HG03095 (cell line): ENCODE results near the gene ITPRIPL2.

Source experiments
- ATAC-seq: cut with Tn5 transposase; IDR thresholded peaks from one replicate; pipeline ENCODE4 v1.9.1; 2021; ENCODE audit warnings: moderate library complexity; ENCODE audit not compliant: unreplicated experiment

ITPRIPL2 gene

DNA sequence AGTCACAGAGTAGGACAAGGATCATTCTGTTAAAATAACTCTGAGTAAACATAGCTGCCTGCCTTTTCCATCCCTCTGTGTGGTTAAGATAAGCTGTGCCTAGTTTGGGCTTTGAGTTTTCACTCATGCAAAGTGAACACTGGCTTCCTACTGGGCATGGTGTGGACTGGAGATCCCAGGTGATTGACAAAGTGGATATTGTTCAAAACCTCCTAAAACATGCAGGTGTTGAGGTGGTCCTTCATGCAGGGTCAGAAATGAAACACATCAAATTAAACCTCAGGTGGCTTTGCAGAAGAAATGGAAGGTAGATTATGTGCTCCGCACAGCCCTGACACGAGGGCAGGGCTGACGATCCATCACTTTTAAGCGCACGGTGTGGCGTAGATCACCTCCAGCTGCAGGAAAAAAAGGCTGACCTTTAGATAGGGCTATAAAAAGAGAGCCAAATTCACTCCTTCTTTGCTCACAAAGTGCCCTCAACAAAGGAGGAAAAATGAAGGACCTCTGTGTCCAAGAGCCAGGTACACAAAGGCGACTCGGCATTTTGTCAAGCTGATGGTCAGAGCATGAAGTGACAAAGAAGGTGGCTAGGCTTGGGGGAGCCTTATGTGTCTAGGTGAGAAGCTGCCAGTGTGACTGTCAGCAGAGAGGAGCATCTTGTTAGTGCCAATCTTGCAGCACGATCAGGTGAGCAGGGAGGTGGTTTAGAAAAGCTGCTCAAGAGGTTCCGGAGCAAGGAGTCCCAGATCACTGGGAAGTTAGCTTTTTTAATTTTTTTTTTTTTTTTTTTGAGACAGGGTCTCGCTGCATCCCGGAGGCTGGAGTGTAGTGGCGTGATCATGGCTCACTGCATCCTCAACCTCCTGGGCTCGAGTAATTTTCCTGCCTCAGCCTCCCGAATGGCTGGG is 19.9 kb upstream of the ITPRIPL2 start:
- no peak for ATAC-seq

DNA sequence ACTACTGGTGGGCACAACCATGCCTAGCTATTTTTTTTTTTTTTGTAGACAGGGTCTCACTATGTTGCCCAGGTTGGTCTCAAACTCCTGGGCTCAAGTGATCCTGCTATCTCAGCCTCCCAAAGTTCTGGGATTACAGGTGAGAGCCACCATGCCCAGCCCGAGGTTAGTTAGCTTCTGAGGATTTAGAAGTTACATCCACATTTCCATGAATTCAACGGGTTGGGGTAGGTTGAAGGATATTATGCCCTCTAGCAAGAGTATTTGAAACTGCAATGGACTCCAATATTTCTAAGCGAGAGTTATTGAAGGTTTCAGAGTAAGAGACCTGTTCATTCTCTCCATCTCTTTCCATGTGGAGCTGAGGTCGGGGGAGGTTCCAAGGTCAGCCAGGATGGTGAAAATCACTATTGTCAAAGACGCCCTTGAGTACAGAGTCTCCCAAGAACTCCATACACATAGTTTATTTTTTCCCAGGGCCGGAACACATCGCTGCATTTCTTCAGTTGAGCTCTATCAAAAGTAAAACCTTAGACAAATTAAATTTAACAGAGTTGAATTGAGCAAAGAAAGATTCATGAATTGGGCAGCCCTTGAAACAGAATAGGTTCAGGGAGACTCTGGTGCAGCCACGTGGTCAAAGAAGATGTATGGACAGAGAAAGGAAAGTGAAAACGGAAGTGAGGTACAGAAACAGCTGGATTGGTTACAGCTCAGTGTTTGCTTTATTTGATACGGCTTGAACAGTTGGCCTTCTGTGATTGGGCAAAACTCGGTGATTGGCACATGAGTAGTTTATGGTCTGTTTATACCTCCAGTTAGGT is 19.0 kb upstream of the ITPRIPL2 start:
- no peak for ATAC-seq

DNA sequence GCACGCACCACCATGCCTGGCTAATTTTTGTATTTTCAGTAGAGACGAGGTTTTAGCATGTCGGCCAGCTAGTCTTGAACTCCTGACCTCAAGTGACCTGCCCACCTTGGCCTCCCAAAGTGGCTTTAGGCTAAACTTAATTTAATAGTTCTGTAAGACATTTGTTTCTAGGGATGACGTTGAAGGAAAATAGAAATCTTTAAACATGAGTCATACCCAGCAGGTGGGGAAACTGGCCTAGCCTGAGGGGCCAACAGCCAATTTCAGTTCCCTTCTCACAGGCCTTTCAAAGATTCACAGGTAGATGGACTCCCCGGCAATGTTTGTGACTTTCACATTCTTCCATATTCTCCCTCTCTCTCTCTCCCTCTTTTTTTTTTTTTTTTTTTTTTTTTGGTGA is 18.1 kb upstream of the ITPRIPL2 start:
- ATAC-seq = no peak

DNA sequence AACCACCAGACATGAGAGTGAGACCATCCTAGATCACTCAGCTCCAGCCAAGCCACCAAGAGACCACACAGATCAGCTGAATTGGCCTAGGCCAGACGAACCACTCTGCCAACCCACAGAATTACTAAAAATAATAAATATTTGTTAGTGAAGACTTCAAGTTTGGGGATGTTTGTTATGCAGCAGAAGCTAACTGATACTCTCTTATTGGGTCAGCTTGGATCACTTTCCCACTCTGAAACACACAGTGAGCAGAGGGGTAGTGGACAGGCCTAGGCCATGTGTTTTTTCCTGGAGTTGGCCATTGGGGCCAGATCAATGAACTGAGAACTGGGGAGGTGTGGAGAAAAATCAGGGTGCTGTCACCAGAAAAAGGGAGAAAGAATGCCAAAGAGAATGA is 15.6 kb upstream of the ITPRIPL2 start:
- no peak for ATAC-seq

DNA sequence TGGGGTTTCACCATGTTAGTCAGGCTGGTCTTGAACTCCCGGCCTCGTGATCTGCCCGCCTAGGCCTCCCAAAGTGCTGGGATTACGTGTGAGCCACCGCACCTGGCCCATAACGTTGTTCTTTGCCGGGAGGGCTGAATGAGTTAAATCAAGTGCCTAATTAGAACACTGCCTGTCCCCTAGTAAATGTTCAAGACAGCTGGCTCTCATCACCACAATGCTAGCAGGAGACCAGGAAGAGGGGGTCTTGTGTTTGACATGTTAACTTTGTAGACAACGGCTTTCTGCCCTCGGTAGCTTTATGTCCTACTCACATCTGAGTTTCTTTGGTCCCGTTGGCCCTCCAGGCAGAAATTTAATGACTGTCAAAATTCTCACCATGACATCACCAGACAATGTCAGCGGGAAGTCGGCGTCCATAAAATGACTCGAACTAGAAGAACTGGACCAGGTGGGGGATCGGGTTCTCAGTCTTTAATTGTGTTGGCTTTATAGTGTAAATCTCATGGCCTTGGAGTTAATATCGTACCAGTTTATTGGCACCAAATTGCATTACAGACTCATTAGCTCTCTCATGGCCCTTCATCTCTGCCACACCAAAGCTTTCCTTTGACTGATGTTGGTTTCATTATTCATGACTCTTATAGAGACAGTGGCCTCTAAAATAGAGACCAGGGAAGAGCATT is 11.4 kb upstream of the ITPRIPL2 start:
- ATAC-seq = no peak

DNA sequence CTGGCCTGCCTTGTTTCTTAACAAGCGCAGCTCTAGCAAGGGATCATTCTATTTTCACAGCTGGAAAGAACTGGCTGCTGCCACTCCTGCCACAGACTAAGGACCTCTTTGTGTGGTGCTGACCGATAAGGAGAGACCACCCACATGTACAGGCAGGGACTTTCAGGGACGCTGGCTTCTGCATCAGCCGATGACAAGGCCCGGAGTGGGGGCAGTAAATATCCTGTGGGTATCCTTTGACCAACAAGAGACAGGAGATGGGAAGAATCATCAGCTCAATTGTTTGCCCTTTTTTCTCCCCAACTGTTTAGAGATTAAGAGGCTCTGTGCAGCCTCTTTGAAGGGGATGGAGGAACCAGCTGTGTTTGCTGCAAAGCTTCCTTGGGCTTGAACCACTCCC is 9.2 kb upstream of the ITPRIPL2 start:
- ATAC-seq = no peak

DNA sequence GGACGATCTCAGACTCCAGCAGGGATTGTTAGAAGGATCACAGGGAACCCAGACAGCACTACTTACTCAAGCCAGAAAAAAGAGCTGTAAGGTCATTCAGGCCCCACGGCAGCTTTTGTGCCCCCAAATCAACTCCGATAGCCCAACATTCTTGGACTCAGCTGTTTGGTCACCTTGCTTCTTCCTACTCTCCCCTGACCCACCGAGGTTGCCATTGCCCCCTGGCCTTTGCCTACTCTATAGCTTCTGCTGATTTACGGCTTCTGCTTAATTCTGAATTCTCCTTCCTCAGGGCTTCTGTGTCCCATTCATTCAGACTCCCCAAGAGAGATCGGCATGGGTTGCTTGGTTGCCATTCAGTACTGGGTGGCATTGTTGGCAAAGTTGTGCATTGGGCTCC is 8.6 kb upstream of the ITPRIPL2 start:
- no peak for ATAC-seq

DNA sequence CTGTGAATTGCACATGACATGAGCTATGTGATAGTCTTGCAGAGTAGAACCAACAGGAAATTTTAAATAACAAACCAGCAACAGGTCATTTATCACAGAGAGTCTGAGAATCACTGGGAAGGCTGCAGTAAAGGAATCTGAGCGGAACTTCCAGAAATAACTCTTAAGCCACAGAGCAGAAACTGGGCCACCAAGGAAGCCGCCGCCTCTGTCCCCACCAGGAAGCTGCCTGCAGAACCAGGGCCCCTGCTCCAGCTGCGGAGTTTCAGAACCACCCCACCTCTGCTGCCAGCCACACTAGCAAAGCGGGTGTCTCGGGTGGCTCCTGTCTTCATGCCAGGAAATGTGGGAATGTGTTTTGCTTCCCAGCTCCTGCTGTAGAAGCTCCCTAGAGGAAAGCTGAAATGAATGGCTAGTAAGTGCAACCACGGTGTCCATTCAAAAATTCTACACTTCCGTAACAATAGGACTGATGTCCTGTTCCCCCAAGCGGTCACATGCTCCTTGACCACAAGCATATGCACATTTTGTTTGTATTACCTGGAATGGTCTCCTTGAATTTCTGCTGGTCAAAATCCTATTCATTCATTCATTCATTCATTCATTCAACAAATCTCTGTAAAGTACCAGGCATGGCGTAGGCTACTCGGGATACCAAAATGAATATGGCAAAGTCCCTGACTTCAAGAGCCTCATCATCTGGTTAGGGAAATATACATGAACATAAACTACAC is 7.7 kb upstream of the ITPRIPL2 start:
- no peak for ATAC-seq

DNA sequence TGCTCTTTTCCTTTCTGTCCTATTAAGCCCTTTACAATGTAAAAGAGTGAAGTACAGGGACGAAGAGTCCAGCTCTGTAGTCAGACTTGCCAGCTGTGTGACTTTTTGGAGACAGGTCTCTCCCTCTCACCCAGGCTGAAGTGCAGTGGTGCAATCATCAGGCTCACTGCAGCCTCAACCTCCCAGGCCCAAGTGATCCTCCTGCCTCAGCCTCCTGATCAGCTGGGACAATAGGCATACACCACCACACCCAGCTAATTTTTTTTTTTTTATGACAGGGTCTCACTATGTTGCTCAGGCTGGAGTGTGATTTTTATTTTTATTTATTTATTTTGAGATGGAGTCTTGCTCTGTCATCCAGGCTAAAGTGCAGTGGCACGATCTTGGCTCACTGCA is 7.1 kb upstream of the ITPRIPL2 start:
- no peak for ATAC-seq

DNA sequence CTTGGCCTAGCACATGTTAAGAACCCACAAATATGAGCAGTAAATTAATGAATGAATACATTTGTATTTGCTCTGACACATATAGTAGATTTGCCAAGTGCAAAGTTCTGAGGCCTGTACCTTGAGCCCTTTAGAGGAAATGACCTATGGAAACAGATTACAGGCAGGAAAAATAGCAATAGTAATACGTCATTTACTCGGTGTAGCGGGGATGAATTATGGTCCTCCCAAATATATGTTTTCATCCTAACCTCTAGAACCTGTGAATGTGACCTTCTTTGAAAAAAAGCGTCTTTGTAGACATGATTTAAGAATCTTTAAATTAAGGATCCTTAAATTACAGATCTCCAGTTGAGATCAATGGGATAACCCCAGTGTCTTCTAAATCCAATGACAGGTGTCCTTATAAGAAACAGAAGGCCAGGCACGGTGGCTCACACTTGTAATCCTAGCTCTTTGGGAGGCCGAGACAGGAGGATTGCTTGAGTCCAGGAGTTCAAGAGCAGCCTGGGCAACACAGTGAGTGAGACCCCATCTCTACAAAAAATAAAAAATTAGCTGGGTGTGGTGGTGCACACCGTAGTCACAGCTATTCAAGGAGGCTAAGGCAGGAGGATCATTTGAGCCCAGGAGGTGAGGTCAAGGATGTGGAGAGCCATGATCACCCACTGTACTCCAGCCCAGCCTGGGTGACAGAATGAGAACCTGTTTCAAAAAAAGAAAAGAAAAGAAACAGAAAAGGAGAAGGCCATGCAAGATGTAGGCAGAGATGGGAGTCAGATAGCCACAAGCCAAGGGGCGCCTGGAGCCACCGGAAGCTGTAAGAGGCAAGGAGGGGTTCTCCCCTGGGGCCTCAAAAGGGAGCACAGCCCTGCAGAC is 5.1 kb upstream of the ITPRIPL2 start:
- no peak for ATAC-seq

DNA sequence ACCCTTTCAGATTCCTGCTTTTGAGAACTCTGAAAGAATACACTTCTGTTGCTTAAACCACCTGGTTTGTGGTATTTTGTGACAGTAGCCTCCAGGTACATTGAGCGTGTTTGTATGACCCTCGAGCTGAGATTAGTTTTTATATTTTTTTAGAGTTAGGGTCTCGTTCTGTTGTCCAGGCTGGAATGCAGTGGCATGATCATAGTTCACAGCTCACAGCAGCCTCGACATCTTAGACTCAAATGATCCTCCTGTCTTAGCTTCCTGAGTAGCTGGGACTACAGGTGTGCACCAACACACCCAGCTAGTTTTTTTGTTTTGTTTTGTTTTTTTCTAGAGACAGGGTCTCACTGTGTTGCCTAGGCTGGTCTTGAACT is 4.5 kb upstream of the ITPRIPL2 start:
- ATAC-seq = no peak

DNA sequence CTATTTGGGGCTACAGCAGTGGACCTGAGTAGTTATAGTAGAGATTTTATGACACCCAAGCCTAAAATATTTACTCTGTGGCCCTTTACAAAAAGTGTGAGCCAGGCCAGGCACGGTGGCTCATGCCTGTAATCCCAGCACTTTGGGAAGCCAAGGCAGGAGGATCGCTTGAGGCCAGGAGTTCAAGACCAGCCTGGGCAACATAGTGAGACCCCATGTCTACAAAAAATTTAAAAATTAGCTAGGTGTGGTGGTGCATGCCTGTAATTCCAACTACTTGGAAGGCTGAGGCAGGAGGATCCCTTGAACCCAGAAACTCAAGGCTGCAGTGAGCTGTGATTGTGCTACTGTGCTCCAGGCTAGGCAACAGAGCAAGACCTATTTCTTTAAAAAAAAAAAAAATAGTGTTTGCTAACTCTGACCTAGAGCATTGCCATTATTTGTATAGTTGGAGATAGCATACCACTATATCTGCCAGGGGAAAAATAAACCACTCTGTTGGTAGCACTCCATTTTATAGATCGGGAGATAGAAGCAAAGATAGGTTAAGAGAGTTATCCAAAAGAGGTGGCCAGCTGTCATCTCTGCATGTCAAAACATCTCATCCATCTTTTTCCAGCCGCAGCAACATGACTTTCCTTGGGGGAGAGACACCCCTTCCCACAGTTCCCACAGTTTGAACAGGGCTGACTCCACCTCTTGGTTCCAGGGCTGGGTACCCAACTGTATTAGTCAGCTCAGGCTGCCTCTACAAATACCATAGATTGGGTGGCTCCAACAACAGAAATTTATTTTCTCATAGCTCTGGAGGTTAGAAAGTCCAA is 3.0 kb upstream of the ITPRIPL2 start:
- ATAC-seq = no peak

DNA sequence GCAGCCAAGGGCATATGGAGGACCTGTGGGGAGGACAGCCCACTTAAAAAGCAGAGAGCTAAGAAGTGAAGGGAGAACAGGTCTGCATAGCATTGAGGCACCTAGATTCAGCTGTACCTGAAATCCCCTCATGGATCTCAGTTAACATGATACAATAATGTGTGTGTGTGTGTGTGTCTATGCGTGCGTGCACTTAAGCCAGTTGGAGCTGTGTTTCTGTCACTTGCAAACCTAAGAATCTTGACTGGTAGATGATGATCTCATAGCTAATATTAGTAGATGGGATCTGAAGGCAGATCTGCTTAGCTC is 1.7 kb upstream of the ITPRIPL2 start:
- ATAC-seq = no peak

DNA sequence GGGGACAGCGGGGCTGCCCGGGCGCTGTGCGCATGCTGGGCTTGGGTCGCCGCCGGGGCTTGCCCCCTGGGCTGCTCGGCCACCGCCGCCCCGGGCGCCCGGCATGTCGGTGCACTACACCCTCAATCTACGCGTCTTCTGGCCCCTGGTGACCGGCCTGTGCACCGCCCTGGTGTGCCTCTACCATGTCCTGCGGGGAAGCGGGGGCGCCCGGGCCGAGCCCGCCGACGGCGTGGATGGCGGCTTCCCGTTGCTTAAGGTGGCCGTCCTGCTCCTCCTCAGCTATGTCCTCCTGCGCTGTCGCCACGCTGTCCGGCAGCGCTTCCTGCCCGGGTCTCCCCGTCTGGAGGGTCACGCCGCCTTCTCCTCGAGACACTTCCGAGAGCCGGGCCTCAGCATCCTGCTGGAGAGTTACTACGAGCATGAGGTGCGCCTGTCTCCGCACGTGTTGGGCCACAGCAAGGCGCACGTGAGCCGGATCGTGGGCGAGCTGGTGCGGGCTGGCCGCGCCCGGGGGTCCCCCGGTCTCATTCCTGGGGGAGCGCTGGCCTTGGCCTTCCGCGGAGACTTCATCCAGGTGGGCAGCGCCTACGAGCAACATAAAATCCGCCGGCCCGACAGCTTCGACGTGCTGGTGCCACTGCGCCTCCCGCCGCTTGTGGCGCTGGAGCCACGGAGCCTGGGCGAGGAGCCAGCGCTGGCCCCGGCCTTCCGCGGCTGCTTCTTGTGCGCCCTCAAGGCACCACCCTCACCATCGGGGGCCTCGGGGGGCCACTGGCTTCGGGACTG is 789 bp downstream of the ITPRIPL2 start:
- no peak for ATAC-seq

DNA sequence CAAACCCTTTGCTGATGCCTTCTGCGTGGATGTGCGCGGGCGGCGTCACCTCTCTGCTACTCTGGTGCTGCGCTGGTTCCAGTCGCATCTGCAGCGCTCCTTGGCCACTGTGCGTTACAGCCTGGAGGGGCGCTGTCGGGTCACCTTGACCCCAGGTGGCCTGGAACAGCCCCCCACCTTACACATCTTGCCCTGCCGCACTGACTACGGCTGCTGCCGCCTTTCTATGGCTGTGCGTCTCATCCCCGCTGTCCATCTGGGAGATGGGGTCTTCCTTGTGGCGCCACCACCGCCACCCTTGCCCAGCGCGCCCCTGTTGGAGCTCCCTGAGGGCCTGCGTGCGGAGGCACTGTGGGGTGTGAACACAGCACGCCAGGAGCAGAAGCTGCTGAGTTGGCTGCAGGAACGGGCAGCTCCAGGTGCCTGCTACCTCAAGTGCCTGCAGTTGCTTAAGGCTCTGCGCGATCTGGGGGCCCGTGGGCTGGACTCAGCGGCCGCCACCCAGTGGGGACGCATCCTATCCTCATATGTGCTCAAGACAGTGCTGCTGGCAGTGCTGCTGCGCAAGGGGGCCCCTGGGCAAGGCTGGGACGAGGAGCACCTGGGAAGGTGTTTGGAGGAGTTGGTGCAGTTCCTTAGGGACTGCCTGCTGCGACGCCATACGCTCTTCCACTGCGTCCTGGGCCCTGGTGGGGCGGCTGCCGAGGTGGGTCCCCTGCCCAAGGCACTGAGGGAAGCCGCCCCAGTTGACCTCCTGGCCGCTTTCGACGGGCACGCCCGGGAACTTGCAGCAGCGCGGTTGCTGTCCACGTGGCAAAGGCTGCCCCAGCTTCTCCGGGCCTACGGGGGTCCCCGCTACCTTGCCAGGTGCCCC is 1.6 kb downstream of the ITPRIPL2 start:
- no peak for ATAC-seq

DNA sequence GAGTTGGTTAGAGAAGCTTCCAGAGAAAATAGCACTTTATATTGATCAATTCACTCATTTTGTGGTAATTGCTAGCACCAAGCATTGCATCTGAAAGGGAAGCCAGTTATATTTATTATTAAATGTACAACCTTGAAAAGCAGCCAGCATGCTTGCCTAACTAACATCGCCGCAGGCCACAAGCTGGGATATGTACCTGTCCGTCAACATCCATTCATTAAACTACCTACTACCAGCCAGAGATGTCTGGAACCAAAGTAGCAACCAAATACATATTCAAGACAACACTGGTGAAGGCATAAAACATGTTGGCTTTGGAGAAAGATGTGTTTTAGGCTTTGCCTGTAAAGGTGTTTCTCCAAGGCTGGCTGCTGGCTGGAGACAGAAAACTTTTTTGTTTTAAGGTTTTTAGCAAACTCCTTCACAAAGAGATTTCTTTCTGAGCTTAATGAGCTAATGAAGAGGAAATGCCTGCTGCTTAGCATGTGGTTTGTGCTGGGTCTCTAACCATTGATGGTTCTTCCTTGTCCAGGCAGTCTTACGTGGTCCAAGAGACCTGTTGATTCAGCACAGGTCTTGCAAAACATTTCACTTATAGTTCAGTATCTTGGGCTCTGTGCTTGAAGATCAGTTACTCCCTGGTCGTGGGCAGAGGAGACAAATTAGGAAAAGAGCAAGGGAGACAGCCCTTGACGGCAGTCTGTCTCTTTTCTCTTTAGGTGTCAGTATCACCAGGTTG is 3.1 kb downstream of the ITPRIPL2 start:
- ATAC-seq = no peak

DNA sequence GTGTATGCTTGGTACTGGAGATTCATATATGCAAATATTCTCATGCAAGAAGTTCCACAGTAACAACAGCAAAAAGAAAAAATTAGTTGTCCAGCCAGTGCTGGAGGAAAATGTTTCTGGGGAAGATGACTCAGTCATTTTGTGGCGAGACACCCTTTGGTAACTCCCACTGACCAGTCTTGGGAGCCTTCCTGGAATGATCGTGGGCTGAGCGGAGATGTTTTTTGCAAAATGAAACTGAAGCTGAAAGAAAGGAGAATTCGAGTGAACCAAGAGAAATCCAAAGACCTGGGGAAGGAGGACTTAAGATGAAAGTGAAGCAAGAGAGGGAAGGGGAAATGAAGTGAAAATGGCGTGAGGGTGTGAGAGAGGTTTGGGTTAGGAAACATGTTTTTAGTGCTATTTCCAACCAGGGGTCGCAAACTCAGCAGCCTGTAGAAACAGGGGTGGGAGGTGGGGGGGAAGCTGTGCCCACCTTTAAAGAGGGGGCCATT is 5.2 kb downstream of the ITPRIPL2 start:
- no peak for ATAC-seq
